ENCODE data around the gene GPR42. TPM values are rescaled to one million over a fixed set of nuclear protein-coding genes. Genes with fewer than 3 reads are reported as not detected.

Gene GPR42
- total RNA-seq, 1 experiment from 2014 or later = not detected

DNA sequence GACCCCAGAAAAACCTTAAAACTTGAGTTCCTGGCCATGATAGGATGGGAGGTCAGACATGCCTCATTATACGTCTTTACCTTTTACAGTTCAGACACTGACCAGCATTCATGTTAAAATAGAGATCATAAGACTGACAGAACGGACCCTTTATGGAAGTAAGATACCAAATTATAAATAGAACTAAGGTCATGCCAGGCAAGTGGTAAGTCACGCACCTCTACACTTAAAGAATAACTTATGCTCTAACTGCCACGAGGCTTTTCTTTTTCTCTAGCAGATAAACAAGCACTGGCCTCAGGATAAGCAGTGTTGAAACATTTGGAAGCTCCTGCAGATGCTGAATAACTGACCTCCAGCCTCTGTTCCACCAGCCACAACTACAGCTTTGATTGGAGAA is 28.4 kb downstream of the GPR42 start:
- Histone ChIP-seq H3K36me3 (ENCODE audit: control insufficient read depth in 1 of 2, insufficient read depth in 2 of 2, low read length in 2 of 2) (no peaks in the 10 kb centered on the region), H3K9me3 (ENCODE audit: control insufficient read depth in 1 of 2, insufficient read depth in 1 of 2, low read depth in 1 of 2, low read length in 2 of 2) (no peaks in the 10 kb centered on the region), H3K9ac (ENCODE audit: low read length) (no peak overlapping the region), H2AFZ (ENCODE audit: low read depth, low read length, poor library complexity, severe bottlenecking) (no peak overlapping the region), H4K20me1 (ENCODE audit: insufficient read depth) (no peaks in the 10 kb centered on the region), H3K27ac (ENCODE audit: low read depth, low read length) (no peak overlapping the region), H3K4me2 (ENCODE audit: low read length) (no peak overlapping the region), H3K4me1 (ENCODE audit: control insufficient read depth in 1 of 2, insufficient read depth in 2 of 2, low read length in 2 of 2) (no peaks in the 10 kb centered on the region), H3K4me3 (replicated peaks in 1 of 2; ENCODE audit: low read depth in 1 of 2, low read length in 2 of 2) (no peak overlapping the region), H3K27me3 (ENCODE audit: insufficient read depth, low read length) (no peaks in the 10 kb centered on the region), H3K79me2 (ENCODE audit: insufficient read depth, low read length) (no peaks in the 10 kb centered on the region), H3K9me2 (ENCODE audit: insufficient read depth) (no peaks in the 10 kb centered on the region)
- ChIA-PET POLR2A (no interaction called here), RAD21 (ENCODE audit: low non-redundant PET in 1 of 2, low total read pairs in 2 of 2, uncharacterized antibody in 2 of 2, unreplicated experiment in 2 of 2) (no interaction called here), CTCF (no interaction called here)
- intact Hi-C loops (cut with micrococcal nuclease) = no loop called here
- TF ChIP-seq SRF (IDR thresholded peaks at IDR 0.05; ENCODE audit: low read depth) (no peak), EGR1 (IDR thresholded peaks at IDR 0.05; ENCODE audit: low read depth) (no peak), EZH2 (IDR thresholded peaks at IDR 0.05) (no peak), SIN3A (IDR thresholded peaks at IDR 0.05; ENCODE audit: low read depth) (no peak), SP1 (IDR thresholded peaks at IDR 0.05; ENCODE audit: low read depth) (no peak), ZNF274 (IDR thresholded peaks at IDR 0.05; ENCODE audit: low read depth, low read length) (no peak), CEBPB (IDR thresholded peaks at IDR 0.05; ENCODE audit: low read depth) (no peak)
- TF ChIP-seq, protein P1, sequence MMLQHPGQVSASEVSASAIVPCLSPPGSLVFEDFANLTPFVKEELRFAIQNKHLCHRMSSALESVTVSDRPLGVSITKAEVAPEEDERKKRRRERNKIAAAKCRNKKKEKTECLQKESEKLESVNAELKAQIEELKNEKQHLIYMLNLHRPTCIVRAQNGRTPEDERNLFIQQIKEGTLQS (IDR thresholded peaks at IDR 0.05) = no peak
- no peak for DNase-seq (ENCODE audit: low read depth, low spot score)
- BruUV-seq (replicated peaks) = no TSS peak
- ATAC-seq = no peak

DNA sequence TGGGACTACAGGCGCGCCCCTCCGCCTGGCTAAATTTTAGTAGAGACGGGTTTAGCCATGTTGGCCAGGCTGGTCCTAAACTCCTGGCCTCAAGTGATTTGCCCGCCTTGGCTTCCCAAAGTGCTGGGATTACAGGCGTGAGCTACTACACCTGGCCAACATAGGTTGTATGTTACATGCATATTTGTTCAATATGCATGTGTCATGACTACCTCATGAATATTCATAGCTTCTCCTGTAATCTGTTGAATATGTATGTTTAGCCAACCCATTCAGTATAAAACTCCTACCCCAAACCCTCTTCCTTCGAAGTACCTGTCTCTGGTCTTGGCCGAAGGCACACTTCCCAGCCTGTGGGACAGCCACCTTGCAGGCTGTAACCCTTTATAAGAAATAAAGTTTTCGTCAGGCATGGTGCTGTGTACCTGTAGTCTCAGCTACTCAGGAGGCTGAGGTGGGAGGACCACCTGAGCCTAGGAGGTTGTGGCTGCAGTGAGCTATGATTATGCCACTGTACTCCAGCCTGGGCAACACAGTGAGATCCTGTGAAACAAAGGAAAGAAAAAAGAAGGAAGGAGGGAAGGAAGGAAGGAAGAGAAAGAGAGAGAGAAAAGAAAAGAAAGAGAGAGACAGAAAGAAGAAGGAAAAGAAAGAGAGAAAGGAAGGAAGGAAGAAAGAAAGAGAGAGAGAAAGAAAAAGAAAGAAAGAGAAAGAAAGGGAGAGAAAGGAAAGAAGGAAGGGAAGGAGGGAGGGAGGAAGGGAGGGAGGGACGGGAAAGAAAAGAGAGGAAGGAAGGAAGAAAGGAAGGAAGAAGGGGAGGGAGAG is 29.3 kb downstream of the GPR42 start:
- Histone ChIP-seq H3K9me2 (ENCODE audit: insufficient read depth) (no peaks in the 10 kb centered on the region), H3K4me1 (ENCODE audit: control insufficient read depth in 1 of 2, insufficient read depth in 2 of 2, low read length in 2 of 2) (peaks cover 0 to 2% of the 10 kb centered on the region in 2 experiments; a peak in 1 of 4 replicates), H3K4me2 (ENCODE audit: low read length) (no peak overlapping the region), H3K27me3 (ENCODE audit: insufficient read depth, low read length) (no peaks in the 10 kb centered on the region), H3K9ac (ENCODE audit: low read length) (no peak overlapping the region), H4K20me1 (ENCODE audit: insufficient read depth) (no peaks in the 10 kb centered on the region), H3K79me2 (ENCODE audit: insufficient read depth, low read length) (no peaks in the 10 kb centered on the region), H3K9me3 (ENCODE audit: control insufficient read depth in 1 of 2, insufficient read depth in 1 of 2, low read depth in 1 of 2, low read length in 2 of 2) (no peaks in the 10 kb centered on the region), H3K4me3 (replicated peaks in 1 of 2; ENCODE audit: low read depth in 1 of 2, low read length in 2 of 2) (no peak overlapping the region), H2AFZ (ENCODE audit: low read depth, low read length, poor library complexity, severe bottlenecking) (no peak overlapping the region), H3K27ac (ENCODE audit: low read depth, low read length) (no peak overlapping the region), H3K36me3 (ENCODE audit: control insufficient read depth in 1 of 2, insufficient read depth in 2 of 2, low read length in 2 of 2) (no peaks in the 10 kb centered on the region)
- ChIA-PET POLR2A (no interaction called here), CTCF (no interaction called here), RAD21 (ENCODE audit: low non-redundant PET in 1 of 2, low total read pairs in 2 of 2, uncharacterized antibody in 2 of 2, unreplicated experiment in 2 of 2) (no interaction called here)
- ATAC-seq (no peak), DNase-seq (ENCODE audit: low read depth, low spot score) (no peak)
- no TSS peak for BruUV-seq (replicated peaks)
- intact Hi-C loops (cut with micrococcal nuclease) = no loop called here
- TF ChIP-seq JUND (IDR thresholded peaks at IDR 0.05) (no peak), TCF7L2 (IDR thresholded peaks at IDR 0.05; ENCODE audit: borderline replicate concordance, extremely low read depth, insufficient read depth, insufficient read length) (no peak), POLR2A (IDR thresholded peaks at IDR 0.05; ENCODE audit: borderline replicate concordance, extremely low read depth, insufficient read depth, insufficient read length) (no peak), ZNF274 (IDR thresholded peaks at IDR 0.05; ENCODE audit: low read depth, low read length) (no peak), EZH2phosphoT487 (IDR thresholded peaks at IDR 0.05; ENCODE audit: borderline replicate concordance) (no peak)
- TF ChIP-seq, protein P2, sequence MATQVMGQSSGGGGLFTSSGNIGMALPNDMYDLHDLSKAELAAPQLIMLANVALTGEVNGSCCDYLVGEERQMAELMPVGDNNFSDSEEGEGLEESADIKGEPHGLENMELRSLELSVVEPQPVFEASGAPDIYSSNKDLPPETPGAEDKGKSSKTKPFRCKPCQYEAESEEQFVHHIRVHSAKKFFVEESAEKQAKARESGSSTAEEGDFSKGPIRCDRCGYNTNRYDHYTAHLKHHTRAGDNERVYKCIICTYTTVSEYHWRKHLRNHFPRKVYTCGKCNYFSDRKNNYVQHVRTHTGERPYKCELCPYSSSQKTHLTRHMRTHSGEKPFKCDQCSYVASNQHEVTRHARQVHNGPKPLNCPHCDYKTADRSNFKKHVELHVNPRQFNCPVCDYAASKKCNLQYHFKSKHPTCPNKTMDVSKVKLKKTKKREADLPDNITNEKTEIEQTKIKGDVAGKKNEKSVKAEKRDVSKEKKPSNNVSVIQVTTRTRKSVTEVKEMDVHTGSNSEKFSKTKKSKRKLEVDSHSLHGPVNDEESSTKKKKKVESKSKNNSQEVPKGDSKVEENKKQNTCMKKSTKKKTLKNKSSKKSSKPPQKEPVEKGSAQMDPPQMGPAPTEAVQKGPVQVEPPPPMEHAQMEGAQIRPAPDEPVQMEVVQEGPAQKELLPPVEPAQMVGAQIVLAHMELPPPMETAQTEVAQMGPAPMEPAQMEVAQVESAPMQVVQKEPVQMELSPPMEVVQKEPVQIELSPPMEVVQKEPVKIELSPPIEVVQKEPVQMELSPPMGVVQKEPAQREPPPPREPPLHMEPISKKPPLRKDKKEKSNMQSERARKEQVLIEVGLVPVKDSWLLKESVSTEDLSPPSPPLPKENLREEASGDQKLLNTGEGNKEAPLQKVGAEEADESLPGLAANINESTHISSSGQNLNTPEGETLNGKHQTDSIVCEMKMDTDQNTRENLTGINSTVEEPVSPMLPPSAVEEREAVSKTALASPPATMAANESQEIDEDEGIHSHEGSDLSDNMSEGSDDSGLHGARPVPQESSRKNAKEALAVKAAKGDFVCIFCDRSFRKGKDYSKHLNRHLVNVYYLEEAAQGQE (IDR thresholded peaks at IDR 0.05; ENCODE audit: low read depth) = no peak
- TF ChIP-seq, protein P3, sequence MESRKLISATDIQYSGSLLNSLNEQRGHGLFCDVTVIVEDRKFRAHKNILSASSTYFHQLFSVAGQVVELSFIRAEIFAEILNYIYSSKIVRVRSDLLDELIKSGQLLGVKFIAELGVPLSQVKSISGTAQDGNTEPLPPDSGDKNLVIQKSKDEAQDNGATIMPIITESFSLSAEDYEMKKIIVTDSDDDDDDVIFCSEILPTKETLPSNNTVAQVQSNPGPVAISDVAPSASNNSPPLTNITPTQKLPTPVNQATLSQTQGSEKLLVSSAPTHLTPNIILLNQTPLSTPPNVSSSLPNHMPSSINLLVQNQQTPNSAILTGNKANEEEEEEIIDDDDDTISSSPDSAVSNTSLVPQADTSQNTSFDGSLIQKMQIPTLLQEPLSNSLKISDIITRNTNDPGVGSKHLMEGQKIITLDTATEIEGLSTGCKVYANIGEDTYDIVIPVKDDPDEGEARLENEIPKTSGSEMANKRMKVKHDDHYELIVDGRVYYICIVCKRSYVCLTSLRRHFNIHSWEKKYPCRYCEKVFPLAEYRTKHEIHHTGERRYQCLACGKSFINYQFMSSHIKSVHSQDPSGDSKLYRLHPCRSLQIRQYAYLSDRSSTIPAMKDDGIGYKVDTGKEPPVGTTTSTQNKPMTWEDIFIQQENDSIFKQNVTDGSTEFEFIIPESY (IDR thresholded peaks at IDR 0.05; ENCODE audit: extremely low read depth, insufficient replicate concordance, low read length) = no peak
